COLO668 (cell line): Measurements from ENCODE around the gene PSORS1C1.
"Not testable (repeated sequence)": the region's sequence is repeated elsewhere in the genome, so short reads cannot be mapped to it uniquely, and the experiment has no call there.

Experiments used
- DNase-seq: peaks from one replicate; lab custom pipeline; 2025; ENCODE audit not compliant: unreplicated experiment; lab: John Stamatoyannopoulos, UW

The PSORS1C1 gene

DNA sequence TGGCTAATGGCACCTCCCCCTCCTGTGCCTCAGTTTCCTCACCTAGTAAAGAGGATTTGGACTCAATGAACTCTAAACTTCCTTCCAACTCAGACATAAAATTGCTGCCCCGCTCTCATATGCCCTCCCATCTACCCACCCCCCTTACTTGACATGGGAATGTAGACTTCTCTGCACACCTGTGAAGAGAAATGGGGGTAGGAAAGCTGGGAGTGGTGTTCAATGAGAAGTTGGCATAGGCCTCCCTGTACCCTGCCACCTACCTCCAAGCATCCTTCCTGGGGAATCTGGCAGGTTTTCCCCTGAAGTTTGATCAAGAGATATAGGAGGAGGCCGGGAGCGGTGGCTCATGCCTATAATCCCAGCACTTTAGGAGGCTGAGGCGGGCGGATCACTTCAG, 59.8 kb downstream of the PSORS1C1 start:
- no peak for DNase-seq

DNA sequence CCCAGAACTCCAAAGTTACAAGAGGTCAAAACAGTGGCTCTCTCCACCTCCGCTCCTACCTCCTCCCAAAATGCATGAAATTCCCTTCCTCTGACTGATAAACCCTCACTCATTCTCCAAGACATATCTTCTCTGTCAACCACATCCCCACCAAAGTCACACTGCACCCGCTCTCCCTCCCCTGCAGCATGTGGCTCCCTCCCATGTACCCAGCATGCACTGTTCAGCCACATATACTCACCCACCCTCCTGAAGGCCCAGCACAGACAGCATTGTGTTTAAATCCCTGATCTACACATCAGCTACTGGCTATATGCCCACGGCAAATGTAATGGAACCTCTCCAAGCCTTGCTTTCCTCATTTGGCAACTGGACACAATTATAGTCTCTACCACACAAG, 61.4 kb downstream of the PSORS1C1 start:
- DNase-seq, result no peak

DNA sequence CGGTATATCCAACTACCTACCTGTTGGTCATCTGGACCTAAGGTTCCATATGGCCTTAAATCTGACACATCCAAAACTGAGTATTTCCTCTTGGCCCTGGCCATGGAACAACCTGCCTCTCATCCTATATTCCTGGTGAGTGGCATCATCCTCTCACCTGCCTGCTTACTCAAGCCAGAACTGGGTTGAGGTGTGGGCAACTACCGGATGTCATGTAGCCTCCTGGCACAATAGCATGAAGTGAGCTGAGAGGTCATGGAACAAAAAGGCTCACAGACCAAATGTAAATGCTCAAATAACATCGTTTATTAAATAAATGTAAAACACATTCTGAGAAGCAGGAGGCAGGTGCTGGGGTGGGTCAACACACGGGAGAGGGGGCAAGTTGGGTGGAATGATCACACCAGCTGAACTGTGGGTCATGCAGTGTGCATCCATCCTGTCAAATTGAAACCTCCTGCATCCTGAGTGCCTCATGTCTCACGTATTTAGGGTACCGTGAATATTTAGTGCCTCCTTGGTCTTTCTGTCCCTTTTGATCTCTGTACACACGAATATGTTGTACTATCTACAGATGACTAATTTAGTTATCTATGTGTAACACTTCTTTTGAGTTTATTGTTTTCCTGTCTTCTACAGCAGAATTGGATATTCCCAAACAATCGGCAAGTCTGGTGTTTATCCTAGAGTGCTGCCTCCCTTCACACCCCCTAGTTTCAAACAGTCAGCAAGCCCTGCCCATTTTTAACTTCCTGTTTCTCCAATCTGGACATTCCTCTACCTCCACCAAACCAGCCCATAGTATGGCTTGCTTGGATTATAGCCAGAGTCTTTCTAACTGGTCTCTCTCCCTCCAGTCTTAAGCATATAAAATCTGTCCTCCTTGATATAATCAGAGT, 63.8 kb downstream of the PSORS1C1 start:
- DNase-seq, result no peak

DNA sequence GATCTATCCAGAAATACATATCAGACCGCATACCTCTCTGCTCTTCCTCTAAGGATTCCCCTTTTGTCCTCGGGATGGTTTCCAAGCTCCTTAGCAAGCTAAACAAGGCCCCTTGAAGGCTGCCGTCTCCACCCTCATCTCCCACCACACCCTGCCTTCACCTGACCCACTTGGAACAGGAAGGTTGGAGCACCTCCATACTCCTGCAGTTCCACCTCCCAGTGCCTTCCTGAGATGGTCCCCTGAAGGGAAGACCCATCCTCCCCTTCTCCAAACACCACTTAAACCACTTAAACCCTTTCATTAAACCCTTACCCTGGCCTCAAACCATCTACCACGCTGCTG, 64.4 kb downstream of the PSORS1C1 start:
- DNase-seq, result no peak

DNA sequence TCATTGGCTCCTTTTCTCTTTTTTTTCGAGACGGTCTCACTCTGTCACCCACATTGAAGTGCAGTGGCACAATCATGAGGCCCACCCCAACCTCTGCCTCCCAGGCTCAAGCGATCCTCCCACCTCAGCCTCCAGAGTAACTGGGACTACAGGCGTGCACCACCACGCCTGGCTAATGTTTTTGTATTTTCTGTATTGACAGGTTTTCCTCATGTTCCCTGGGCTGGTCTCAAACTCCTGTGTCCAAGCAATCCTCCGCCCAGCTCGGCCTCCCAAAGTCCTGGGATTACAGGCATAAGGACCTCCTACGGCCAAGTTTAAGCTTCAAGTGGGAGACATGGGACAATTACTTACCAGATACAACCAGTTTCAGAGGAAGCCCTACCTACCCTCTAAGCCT, 65.3 kb downstream of the PSORS1C1 start:
- DNase-seq, result no peak

DNA sequence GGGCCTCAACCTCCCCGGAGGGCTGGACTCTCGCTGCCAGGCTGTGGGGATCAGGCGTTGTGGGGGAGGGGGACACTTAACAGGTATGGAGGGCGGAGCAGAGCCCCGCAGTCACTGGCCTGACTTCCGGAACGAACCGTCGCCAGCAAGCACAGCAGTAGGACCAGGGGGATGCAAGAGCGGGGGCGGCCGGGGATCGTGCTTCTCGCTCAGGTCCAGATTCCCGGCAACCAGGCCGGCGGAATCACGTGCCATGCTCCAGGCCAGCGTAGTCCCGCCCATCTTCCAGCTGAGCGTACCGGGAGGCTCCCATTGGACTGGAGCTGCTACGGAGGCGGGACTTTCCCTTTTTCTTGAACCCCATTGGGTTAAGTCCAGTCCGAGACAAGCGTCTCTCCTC, 65.9 kb downstream of the PSORS1C1 start:
- no peak for DNase-seq

DNA sequence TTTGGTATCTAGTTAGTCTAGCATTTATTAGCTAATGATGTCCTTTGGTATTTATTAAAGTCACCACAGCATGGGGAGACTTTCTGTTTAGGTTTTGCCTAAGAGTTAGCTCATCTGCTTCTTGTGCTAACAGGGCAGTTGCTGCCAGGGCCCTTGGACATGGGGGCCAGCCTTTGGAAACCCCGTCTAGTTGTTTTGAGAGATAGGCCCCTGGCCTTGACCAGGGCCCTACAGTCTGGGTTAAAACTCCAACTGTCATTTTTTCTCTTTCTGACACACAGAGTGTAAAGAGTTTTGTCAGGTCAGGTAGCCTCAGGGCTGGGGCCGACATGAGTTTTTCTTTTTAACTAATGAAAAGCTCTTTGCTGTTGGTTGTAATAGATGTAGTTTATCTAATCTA, 68.7 kb downstream of the PSORS1C1 start:
- not testable (repeated sequence) for DNase-seq

DNA sequence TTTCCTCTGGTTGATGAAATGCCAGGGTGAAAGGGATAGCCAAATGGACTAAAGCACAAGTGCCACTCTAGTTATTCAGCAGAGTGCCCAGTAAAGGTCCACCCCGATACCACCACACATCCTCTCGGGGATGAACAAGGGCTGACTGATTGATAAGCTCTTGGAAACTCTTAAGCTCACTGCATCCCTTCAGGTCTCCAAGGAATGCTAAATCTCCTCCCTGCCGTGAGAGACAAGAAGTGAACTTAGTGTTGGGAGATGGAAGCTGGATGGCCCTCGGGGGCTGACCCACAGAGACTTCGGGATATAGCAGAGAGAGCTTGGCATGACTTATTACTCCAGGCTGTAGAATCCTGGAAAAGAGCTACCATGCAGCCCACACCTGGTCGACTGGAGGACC, 69.3 kb downstream of the PSORS1C1 start:
- DNase-seq, result not testable (repeated sequence)

DNA sequence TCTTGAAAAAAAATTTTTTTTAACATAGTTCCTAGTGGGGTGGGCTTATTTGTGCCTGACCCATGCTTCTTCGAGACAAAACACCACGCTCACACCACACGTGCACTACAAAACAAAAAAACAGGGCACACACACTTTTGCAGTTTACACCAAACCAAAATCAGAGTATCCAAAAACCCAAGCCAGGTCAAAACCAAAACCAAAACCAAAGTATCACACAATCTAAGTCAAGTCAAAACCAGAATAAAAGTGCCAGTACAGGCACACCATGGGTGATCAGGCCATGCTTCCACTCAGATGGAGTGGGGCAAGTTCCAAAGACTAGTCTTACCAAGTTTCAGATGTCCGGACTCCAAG, 71.1 kb downstream of the PSORS1C1 start:
- DNase-seq, result not testable (repeated sequence)

DNA sequence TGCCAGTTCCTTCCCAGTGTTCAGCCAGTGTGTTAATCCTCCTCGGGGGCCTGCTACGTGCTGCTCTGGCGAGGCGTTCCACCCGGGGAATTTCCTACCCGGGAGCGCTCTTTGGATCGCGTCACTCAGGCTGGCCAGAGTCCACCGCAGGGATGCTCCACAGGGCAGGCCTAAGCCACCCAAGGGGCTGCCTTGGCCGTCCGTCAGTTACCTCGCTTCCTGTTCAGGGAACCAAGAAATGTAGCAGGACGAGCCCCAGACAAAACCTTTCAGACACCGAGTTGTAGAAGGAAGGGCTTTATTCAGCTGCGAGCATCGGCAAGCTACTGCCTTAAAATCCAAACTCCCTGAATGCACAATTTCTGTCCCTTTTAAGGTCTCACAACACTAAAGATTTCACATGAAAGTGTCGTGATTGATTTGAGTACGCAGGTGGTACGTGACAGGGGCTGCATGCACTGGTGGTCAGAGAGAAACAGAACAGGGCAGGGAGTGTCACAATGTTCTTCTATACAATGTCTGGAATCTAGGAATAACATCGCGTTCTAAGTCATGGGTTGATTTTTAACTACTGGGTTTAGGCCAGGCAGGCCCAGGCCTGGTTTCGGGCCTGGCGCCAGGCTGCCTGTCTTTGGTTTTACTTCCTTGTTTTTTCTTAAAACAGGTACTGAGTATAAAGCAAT, 71.6 kb downstream of the PSORS1C1 start:
- DNase-seq, result no peak

DNA sequence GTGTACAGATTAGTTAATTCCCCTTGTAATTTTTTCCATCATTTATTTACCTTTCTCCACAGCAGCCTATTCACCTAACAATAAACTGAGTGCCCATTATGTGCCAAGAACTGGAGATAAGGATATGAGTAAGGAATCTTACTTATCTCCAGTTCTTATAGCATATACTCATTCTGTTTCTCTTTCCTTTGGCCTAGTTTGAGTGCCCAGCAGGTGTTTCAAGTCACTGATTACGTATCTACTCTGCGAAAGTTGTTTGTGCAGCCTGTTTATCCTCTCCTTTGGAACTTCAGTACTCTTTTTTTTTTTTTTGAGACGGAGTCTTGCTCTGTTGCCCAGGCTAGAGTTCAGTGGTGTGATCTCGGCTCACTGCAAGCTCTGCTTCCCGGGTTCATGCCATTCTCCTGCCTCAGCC, 73.2 kb downstream of the PSORS1C1 start:
- no peak for DNase-seq

DNA sequence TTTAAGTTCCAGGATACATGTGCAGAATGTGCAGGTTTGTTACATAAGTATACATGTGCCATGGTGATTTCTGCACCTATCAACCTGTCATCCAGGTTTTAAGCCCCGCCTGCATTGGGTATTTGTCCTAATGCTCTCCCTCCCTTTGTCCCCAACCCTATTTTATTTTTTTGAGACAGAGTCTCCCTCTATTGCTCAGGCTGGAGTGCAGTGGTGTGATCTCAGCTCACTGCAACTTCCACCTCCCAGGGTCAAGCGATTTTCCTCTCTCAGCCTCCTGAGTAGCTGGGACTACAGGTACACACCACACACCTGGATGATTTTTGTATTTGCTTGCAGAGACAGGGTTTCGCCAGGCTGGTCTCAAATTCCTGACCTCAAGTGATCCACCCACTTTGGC, 74.6 kb downstream of the PSORS1C1 start:
- not testable (repeated sequence) for DNase-seq
